ENCODE results near the gene EYA3.

DNA sequence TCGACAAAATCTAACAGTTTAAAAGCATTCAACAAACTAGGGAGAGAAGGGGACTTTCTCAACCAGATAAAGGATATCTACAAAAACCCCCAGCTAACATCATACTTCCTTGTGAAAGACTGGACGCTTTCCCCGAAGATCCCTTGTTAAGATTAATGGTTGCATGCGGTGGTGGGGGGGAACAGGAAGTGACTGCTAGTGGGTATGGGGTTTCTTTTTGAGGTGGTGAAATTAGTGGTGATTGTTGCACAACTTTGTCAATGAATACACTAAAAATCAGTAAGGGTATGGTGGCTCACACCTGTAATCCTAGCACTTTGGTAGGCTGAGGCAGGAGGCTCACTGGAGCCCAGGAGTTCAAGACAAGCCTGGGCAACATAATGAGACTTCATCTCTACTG lies 26.9 kb upstream of the EYA3 start:
- TF ChIP-seq, protein P1, sequence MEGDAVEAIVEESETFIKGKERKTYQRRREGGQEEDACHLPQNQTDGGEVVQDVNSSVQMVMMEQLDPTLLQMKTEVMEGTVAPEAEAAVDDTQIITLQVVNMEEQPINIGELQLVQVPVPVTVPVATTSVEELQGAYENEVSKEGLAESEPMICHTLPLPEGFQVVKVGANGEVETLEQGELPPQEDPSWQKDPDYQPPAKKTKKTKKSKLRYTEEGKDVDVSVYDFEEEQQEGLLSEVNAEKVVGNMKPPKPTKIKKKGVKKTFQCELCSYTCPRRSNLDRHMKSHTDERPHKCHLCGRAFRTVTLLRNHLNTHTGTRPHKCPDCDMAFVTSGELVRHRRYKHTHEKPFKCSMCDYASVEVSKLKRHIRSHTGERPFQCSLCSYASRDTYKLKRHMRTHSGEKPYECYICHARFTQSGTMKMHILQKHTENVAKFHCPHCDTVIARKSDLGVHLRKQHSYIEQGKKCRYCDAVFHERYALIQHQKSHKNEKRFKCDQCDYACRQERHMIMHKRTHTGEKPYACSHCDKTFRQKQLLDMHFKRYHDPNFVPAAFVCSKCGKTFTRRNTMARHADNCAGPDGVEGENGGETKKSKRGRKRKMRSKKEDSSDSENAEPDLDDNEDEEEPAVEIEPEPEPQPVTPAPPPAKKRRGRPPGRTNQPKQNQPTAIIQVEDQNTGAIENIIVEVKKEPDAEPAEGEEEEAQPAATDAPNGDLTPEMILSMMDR (conservative IDR thresholded peaks at IDR 0.05; ENCODE audit: low read depth, low read length), result no peak
- TF ChIP-seq CHD1 (IDR thresholded peaks at IDR 0.05; ENCODE audit: low read depth, low read length) (no peak), RCOR1 (IDR thresholded peaks at IDR 0.05; ENCODE audit: insufficient replicate concordance, low read length) (no peak), POLR2A (IDR thresholded peaks at IDR 0.05; ENCODE audit: low read depth, low read length) (no peak), MAZ (IDR thresholded peaks at IDR 0.05; ENCODE audit: borderline replicate concordance, low read depth, low read length) (no peak), NFE2L2 (IDR thresholded peaks at IDR 0.05; ENCODE audit: low read depth, low read length) (no peak), CEBPB (IDR thresholded peaks at IDR 0.05; ENCODE audit: low read depth, low read length) (peak; percentile 86), RAD21 (IDR thresholded peaks at IDR 0.05; ENCODE audit: low read length) (no peak)

Data from IMR-90 (cell line).